ENCODE results near the gene CCR5AS.

Gene CCR5AS

DNA sequence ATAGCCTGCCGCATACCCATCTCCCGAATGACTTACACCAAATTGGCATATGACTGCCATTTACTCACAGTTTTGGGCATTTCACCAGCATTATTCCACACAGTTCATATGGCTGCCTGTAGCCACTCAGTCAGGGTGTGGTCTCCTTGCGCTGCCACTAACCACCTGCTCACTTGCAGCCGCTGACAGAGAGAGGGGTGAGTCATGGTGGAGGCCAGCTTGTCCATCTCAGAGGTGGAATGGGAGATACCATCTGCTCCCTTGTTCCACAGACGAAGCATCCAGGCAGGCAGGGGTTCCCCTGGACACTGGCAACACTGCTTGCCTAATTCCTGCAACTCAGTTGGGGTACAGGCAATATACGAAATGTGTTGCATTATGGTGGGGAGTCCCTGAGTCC is 15.8 kb upstream of the CCR5AS start:
- Histone ChIP-seq H4K20me1 (ENCODE audit: insufficient read depth) (no peaks in the 10 kb centered on the region), H3K27me3 (ENCODE audit: insufficient read depth, low read depth) (no peaks in the 10 kb centered on the region), H3K27ac (no peak overlapping the region), H3K9ac (no peak overlapping the region), H3K4me1 (ENCODE audit: low read depth, poor library complexity, severe bottlenecking) (no peaks in the 10 kb centered on the region), H3K36me3 (ENCODE audit: insufficient read depth) (no peaks in the 10 kb centered on the region), H3K4me3 (IDR thresholded peaks at IDR 0.05; ENCODE audit: insufficient read depth, low read depth, low read length) (no peak overlapping the region), H3K79me2 (ENCODE audit: insufficient read depth, low read depth) (no peaks in the 10 kb centered on the region), H2AFZ (ENCODE audit: low read depth) (no peak overlapping the region), H3K4me2 (no peak overlapping the region)
- no peak for TF ChIP-seq CTCF (conservative IDR thresholded peaks at IDR 0.05; ENCODE audit: low read depth, low read length)

GRCh38 chr3:46420931-46421330 is 14.1 kb upstream of the CCR5AS start:
- Histone ChIP-seq H3K79me2 (ENCODE audit: insufficient read depth, low read depth) (no peaks in the 10 kb centered on the region), H3K27me3 (ENCODE audit: insufficient read depth, low read depth) (no peaks in the 10 kb centered on the region), H2AFZ (ENCODE audit: low read depth) (no peak overlapping the region), H4K20me1 (ENCODE audit: insufficient read depth) (no peaks in the 10 kb centered on the region), H3K27ac (no peak overlapping the region), H3K9ac (no peak overlapping the region), H3K4me1 (ENCODE audit: low read depth, poor library complexity, severe bottlenecking) (peaks cover 15% of the 10 kb centered on the region), H3K4me2 (no peak overlapping the region), H3K4me3 (IDR thresholded peaks at IDR 0.05; ENCODE audit: insufficient read depth, low read depth, low read length) (no peak overlapping the region), H3K36me3 (ENCODE audit: insufficient read depth) (no peaks in the 10 kb centered on the region)
- no peak for TF ChIP-seq CTCF (conservative IDR thresholded peaks at IDR 0.05; ENCODE audit: low read depth, low read length)

GRCh38 chr3:46419816-46420215 is 12.9 kb upstream of the CCR5AS start:
- H2AFZ ChIP-seq (ENCODE audit: low read depth), result no peak overlapping the region

GRCh38 chr3:46417841-46418611 is 11.2 kb upstream of the CCR5AS start:
- H3K27ac ChIP-seq, result no peak overlapping the region
- no peak overlapping the region for H3K9ac ChIP-seq
- no peaks in the 10 kb centered on the region for H3K36me3 ChIP-seq (ENCODE audit: insufficient read depth)
- no peaks in the 10 kb centered on the region for H3K27me3 ChIP-seq (ENCODE audit: insufficient read depth, low read depth)
- no peak overlapping the region for H3K4me3 ChIP-seq (IDR thresholded peaks at IDR 0.05; ENCODE audit: insufficient read depth, low read depth, low read length)
- no peaks in the 10 kb centered on the region for H4K20me1 ChIP-seq (ENCODE audit: insufficient read depth)
- no peaks in the 10 kb centered on the region for H3K79me2 ChIP-seq (ENCODE audit: insufficient read depth, low read depth)
- H2AFZ ChIP-seq (ENCODE audit: low read depth), result no peak overlapping the region
- H3K4me1 ChIP-seq (ENCODE audit: low read depth, poor library complexity, severe bottlenecking), result peaks cover 27% of the 10 kb centered on the region
- no peak overlapping the region for H3K4me2 ChIP-seq
- TF ChIP-seq CTCF (conservative IDR thresholded peaks at IDR 0.05; ENCODE audit: low read depth, low read length), result no peak

More at GRCh38 chr3:46419816-46420215, 12.9 kb upstream of the CCR5AS start:
- Histone ChIP-seq H3K9ac (no peak overlapping the region), H3K79me2 (ENCODE audit: insufficient read depth, low read depth) (no peaks in the 10 kb centered on the region), H3K27me3 (ENCODE audit: insufficient read depth, low read depth) (no peaks in the 10 kb centered on the region), H3K27ac (no peak overlapping the region), H3K4me3 (IDR thresholded peaks at IDR 0.05; ENCODE audit: insufficient read depth, low read depth, low read length) (no peak overlapping the region), H3K4me2 (no peak overlapping the region), H3K4me1 (ENCODE audit: low read depth, poor library complexity, severe bottlenecking) (peaks cover 26% of the 10 kb centered on the region), H3K36me3 (ENCODE audit: insufficient read depth) (no peaks in the 10 kb centered on the region), H4K20me1 (ENCODE audit: insufficient read depth) (no peaks in the 10 kb centered on the region)
- no peak for TF ChIP-seq CTCF (conservative IDR thresholded peaks at IDR 0.05; ENCODE audit: low read depth, low read length)
